Activated naive CD8-positive, alpha-beta T cell (primary cell): ENCODE data around the gene STX11.

Source experiments
- H3K27ac Mint-ChIP-seq: one replicate; pipeline ENCODE4 v1.8.0; 2021; ENCODE audit warnings: mixed read lengths
- H3K27me3 Mint-ChIP-seq: one replicate; pipeline ENCODE4 v1.8.0; 2021; ENCODE audit warnings: mixed read lengths
- H3K36me3 Mint-ChIP-seq: one replicate; pipeline ENCODE4 v1.8.0; 2021; ENCODE audit warnings: mixed read lengths
- H3K4me1 Mint-ChIP-seq: one replicate; pipeline ENCODE4 v1.8.0; 2021; ENCODE audit warnings: low read depth, mixed read lengths
- H3K4me3 Mint-ChIP-seq: one replicate; pipeline ENCODE4 v1.8.0; 2021; ENCODE audit warnings: mild to moderate bottlenecking, mixed read lengths
- H3K9me3 Mint-ChIP-seq: one replicate; pipeline ENCODE4 v1.8.0; 2021; ENCODE audit warnings: low read depth, mixed read lengths

The STX11 gene

GRCh38 chr6:144220031-144220790 is 69.9 kb downstream of the STX11 start:
- peaks cover 33% of the 10 kb centered on the region for H3K4me1 Mint-ChIP-seq
- H3K9me3 Mint-ChIP-seq, result no peaks in the 10 kb centered on the region
- no peak overlapping the region for H3K4me3 Mint-ChIP-seq
- H3K27me3 Mint-ChIP-seq, result no peaks in the 10 kb centered on the region
- no peak overlapping the region for H3K27ac Mint-ChIP-seq
- no peaks in the 10 kb centered on the region for H3K36me3 Mint-ChIP-seq

DNA sequence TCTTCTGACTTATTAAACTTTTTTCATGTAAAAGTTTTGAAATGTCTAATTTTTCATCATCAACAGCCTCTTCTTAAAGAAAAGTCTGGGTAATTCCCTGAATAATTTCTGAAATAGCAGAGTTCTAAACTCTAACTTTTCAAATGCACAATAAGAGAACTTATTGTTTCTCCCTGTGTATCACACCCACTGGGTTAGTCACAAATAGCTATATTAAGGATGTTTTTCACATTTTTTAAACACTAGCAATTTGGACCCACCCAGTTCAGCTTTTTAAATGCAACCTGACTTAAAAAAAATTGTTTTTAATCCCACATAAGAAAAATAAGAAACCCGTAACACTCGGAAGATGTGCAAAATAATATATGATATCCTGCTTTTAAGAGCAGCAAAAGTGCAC is 73.4 kb downstream of the STX11 start:
- Mint-ChIP-seq H3K4me3 (no peak overlapping the region), H3K9me3 (no peaks in the 10 kb centered on the region), H3K4me1 (peaks cover 8% of the 10 kb centered on the region), H3K27me3 (no peaks in the 10 kb centered on the region), H3K36me3 (no peaks in the 10 kb centered on the region), H3K27ac (no peak overlapping the region)

DNA sequence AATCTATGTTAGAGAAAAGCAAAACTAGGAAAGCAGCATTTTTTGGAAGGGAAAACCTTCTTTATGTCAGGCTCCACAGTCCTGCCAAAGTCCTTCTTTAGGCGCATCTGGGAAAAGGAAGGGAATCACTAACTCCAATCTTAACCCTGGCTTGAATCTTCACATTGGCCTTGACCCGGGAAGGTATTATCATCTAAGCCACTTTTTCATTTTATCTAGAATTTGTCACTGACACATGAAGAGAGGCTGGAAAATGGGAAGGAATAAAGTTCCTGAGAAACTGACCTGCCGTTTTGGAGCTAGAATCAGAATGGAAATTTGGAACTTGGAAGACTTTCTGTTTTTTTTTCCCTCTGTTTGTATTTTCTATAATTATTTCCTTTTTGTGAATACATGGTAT is 81.4 kb downstream of the STX11 start:
- Mint-ChIP-seq H3K36me3 (no peaks in the 10 kb centered on the region), H3K27me3 (no peaks in the 10 kb centered on the region), H3K4me3 (no peak overlapping the region), H3K4me1 (no peaks in the 10 kb centered on the region), H3K27ac (no peak overlapping the region), H3K9me3 (no peaks in the 10 kb centered on the region)

DNA sequence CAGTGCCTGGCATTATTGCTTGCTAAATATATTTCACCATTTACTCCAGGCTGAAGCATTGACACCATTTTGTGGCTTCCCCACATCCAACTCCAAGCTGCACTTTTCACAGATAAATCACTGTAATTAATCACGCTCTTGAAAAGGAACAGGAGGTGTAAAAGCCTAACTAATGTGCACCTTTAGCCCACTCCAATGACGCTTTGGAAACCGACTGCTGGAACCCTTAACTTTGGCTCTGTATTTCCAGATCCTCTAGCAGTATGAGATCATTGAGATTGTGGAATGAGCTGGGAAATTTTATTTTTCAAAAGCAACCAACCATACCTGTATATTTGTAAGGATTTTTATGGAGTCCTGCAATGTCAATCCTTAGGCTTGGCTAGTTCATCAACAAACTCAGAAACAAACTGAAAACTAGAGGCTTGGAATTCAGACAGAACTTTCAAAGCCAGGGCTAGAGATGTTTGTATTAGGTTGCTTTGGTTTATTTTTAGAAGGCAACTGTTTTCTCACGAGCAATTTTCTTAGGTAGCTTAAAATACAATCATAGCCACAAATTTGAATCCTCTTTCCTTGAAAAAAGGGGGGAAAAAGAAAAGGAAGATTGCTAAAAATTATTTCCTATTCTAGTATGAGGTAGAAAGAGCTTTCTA is 82.0 kb downstream of the STX11 start:
- Mint-ChIP-seq H3K27ac (no peak overlapping the region), H3K36me3 (no peaks in the 10 kb centered on the region), H3K4me1 (no peaks in the 10 kb centered on the region), H3K9me3 (no peaks in the 10 kb centered on the region), H3K27me3 (no peaks in the 10 kb centered on the region), H3K4me3 (no peak overlapping the region)

- Mint-ChIP-seq H3K36me3 (no peaks in the 10 kb centered on the region), H3K4me3 (no peak overlapping the region), H3K4me1 (no peaks in the 10 kb centered on the region), H3K27me3 (no peaks in the 10 kb centered on the region), H3K9me3 (no peaks in the 10 kb centered on the region), H3K27ac (no peak overlapping the region)
Measured at GRCh38 chr6:144232832-144233230, 82.5 kb downstream of the STX11 start.

DNA sequence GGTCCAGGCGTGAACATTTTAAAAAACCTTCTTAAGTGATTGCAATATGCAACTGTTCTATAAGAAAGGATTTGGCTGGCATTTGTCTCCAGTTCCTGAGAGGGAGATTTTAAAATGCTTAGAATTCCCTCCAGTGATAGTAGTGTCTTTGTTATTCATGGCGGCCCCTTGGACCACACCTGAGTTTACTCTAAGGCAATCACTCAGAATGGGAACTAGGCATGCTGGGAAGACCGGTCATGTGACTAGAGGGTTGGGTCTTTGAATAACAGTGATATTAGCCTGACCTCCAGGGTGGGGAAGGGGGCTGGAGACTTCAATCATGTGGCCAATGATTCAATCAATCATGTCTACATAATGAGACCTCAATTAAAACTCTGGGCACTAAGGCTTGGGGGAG is 84.1 kb downstream of the STX11 start:
- Mint-ChIP-seq H3K36me3 (no peaks in the 10 kb centered on the region), H3K27ac (no peak overlapping the region), H3K4me3 (no peak overlapping the region), H3K27me3 (no peaks in the 10 kb centered on the region), H3K4me1 (no peaks in the 10 kb centered on the region), H3K9me3 (peaks cover 4% of the 10 kb centered on the region)

GRCh38 chr6:144234935-144235334 is 84.6 kb downstream of the STX11 start:
- no peaks in the 10 kb centered on the region for H3K4me1 Mint-ChIP-seq
- H3K4me3 Mint-ChIP-seq, result no peak overlapping the region
- H3K27ac Mint-ChIP-seq, result no peak overlapping the region
- no peaks in the 10 kb centered on the region for H3K36me3 Mint-ChIP-seq
- no peaks in the 10 kb centered on the region for H3K27me3 Mint-ChIP-seq
- peaks cover 4% of the 10 kb centered on the region for H3K9me3 Mint-ChIP-seq
